MG63 (cell line): ENCODE data around the gene KIF17. TPM values are rescaled to one million over a fixed set of nuclear protein-coding genes. Genes with fewer than 3 reads are reported as not detected.
"Not testable (repeated sequence)": the region's sequence is repeated elsewhere in the genome, so short reads cannot be mapped to it uniquely, and the experiment has no call there.

Experiments used
- DNase-seq: peaks from one replicate; pipeline ENCODE4 v3.0.0-alpha.2; 2020
- H3K27me3 ChIP-seq: fragments of 250-450 bp; sonication (Bioruptor Pico); 2 replicates; pipeline ENCODE4 v1.5.1; 2020; ENCODE audit warnings: mild to moderate bottlenecking, moderate library complexity
- H3K36me3 ChIP-seq: fragments of 250-450 bp; sonication (Bioruptor Pico); 2 replicates; pipeline ENCODE4 v1.5.1; 2020; ENCODE audit warnings: mild to moderate bottlenecking, moderate library complexity
- H3K4me3 ChIP-seq: fragments of 250-450 bp; sonication (Bioruptor Pico); 2 replicates; pipeline ENCODE4 v1.5.1; 2020; ENCODE audit warnings: mild to moderate bottlenecking, moderate library complexity
- H3K9me3 ChIP-seq: fragments of 250-450 bp; sonication (Bioruptor Pico); 2 replicates; pipeline ENCODE4 v1.5.1; 2020; ENCODE audit warnings: mild to moderate bottlenecking, moderate library complexity
- total RNA-seq: library from RNA; depleted of rRNA; stranded (reverse); fragments of >200 nt; shearing (Covaris generic); gene quantifications from 2 replicates; pipeline ENCODE4 v1.2.3, GENCODE V29; 2014; ENCODE audit warnings: low replicate concordance

The KIF17 gene
- total RNA-seq, 1 experiment from 2014 or later: 0.03 TPM

- Histone ChIP-seq H3K4me3 (no peak overlapping the region), H3K36me3 (no peaks in the 10 kb centered on the region), H3K27me3 (no peaks in the 10 kb centered on the region), H3K9me3 (no peaks in the 10 kb centered on the region)
- no peak for DNase-seq
Measured at GRCh38 chr1:20684651-20685050, 33.2 kb downstream of the KIF17 start.

- no peak for DNase-seq
- Histone ChIP-seq H3K27me3 (no peaks in the 10 kb centered on the region), H3K4me3 (no peak overlapping the region), H3K9me3 (no peaks in the 10 kb centered on the region), H3K36me3 (no peaks in the 10 kb centered on the region)
Measured at GRCh38 chr1:20684050-20684620, 33.7 kb downstream of the KIF17 start.

GRCh38 chr1:20683614-20684013 lies 34.2 kb downstream of the KIF17 start:
- H3K4me3 ChIP-seq: no peak overlapping the region
- no peaks in the 10 kb centered on the region for H3K27me3 ChIP-seq
- DNase-seq: no peak
- no peaks in the 10 kb centered on the region for H3K36me3 ChIP-seq
- no peaks in the 10 kb centered on the region for H3K9me3 ChIP-seq

GRCh38 chr1:20682571-20683236 lies 35.1 kb downstream of the KIF17 start:
- Histone ChIP-seq H3K27me3 (no peaks in the 10 kb centered on the region), H3K4me3 (no peak overlapping the region), H3K9me3 (no peaks in the 10 kb centered on the region), H3K36me3 (no peaks in the 10 kb centered on the region)
- DNase-seq: no peak

GRCh38 chr1:20681999-20682398 lies 35.8 kb downstream of the KIF17 start:
- no peaks in the 10 kb centered on the region for H3K9me3 ChIP-seq

GRCh38 chr1:20680269-20680668 lies 37.5 kb downstream of the KIF17 start:
- Histone ChIP-seq H3K4me3 (no peak overlapping the region), H3K27me3 (no peaks in the 10 kb centered on the region), H3K9me3 (no peaks in the 10 kb centered on the region), H3K36me3 (no peaks in the 10 kb centered on the region)
- no peak for DNase-seq

More at GRCh38 chr1:20681999-20682398, 35.8 kb downstream of the KIF17 start:
- no peak for DNase-seq
- Histone ChIP-seq H3K36me3 (no peaks in the 10 kb centered on the region), H3K4me3 (no peak overlapping the region), H3K27me3 (no peaks in the 10 kb centered on the region)

GRCh38 chr1:20678599-20678998 lies 39.2 kb downstream of the KIF17 start:
- H3K9me3 ChIP-seq: no peaks in the 10 kb centered on the region
- H3K27me3 ChIP-seq: no peaks in the 10 kb centered on the region
- H3K36me3 ChIP-seq: no peaks in the 10 kb centered on the region
- no peak overlapping the region for H3K4me3 ChIP-seq
- DNase-seq: no peak

- DNase-seq, H3K9me3 ChIP-seq, H3K36me3 ChIP-seq, H3K27me3 ChIP-seq, H3K4me3 ChIP-seq: not testable (repeated sequence)
Measured at GRCh38 chr1:20673626-20674025, 44.2 kb downstream of the KIF17 start.

- no peaks in the 10 kb centered on the region for H3K36me3 ChIP-seq
- no peak for DNase-seq
- H3K27me3 ChIP-seq: no peaks in the 10 kb centered on the region
- H3K4me3 ChIP-seq: no peak overlapping the region
- no peaks in the 10 kb centered on the region for H3K9me3 ChIP-seq
Measured at GRCh38 chr1:20672265-20672632, 45.6 kb downstream of the KIF17 start.

GRCh38 chr1:20670936-20671335 lies 46.9 kb downstream of the KIF17 start:
- no peaks in the 10 kb centered on the region for H3K9me3 ChIP-seq
- no peak overlapping the region for H3K4me3 ChIP-seq
- H3K27me3 ChIP-seq: no peaks in the 10 kb centered on the region
- no peak for DNase-seq
- H3K36me3 ChIP-seq: no peaks in the 10 kb centered on the region

GRCh38 chr1:20668581-20668980 lies 49.2 kb downstream of the KIF17 start:
- no peaks in the 10 kb centered on the region for H3K36me3 ChIP-seq
- no peak overlapping the region for H3K4me3 ChIP-seq
- no peaks in the 10 kb centered on the region for H3K27me3 ChIP-seq
- no peak for DNase-seq
- H3K9me3 ChIP-seq: no peaks in the 10 kb centered on the region

- peak; percentile 51 for DNase-seq
- no peaks in the 10 kb centered on the region for H3K36me3 ChIP-seq
- no peak overlapping the region for H3K4me3 ChIP-seq
- H3K9me3 ChIP-seq: no peaks in the 10 kb centered on the region
- no peaks in the 10 kb centered on the region for H3K27me3 ChIP-seq
Measured at GRCh38 chr1:20666804-20667203, 51.0 kb downstream of the KIF17 start.

- H3K9me3 ChIP-seq: no peaks in the 10 kb centered on the region
- no peak overlapping the region for H3K4me3 ChIP-seq
- no peaks in the 10 kb centered on the region for H3K36me3 ChIP-seq
- no peaks in the 10 kb centered on the region for H3K27me3 ChIP-seq
- DNase-seq: no peak
Measured at GRCh38 chr1:20666146-20666545, 51.7 kb downstream of the KIF17 start.

GRCh38 chr1:20665726-20666125 lies 52.1 kb downstream of the KIF17 start:
- no peak for DNase-seq

GRCh38 chr1:20663969-20664715 lies 53.7 kb downstream of the KIF17 start:
- no peaks in the 10 kb centered on the region for H3K9me3 ChIP-seq
- DNase-seq: no peak

More at GRCh38 chr1:20665726-20666125, 52.1 kb downstream of the KIF17 start:
- Histone ChIP-seq H3K27me3 (no peaks in the 10 kb centered on the region), H3K9me3 (no peaks in the 10 kb centered on the region), H3K4me3 (no peak overlapping the region), H3K36me3 (no peaks in the 10 kb centered on the region)

GRCh38 chr1:20663365-20663764 lies 54.4 kb downstream of the KIF17 start:
- H3K4me3 ChIP-seq: no peak overlapping the region
- H3K9me3 ChIP-seq: no peaks in the 10 kb centered on the region
- peaks cover 14% of the 10 kb centered on the region for H3K36me3 ChIP-seq
- H3K27me3 ChIP-seq: no peaks in the 10 kb centered on the region
- no peak for DNase-seq

More at GRCh38 chr1:20663969-20664715, 53.7 kb downstream of the KIF17 start:
- Histone ChIP-seq H3K4me3 (no peak overlapping the region), H3K27me3 (no peaks in the 10 kb centered on the region), H3K36me3 (peaks cover 10% of the 10 kb centered on the region)

- no peak for DNase-seq
- Histone ChIP-seq H3K36me3 (peaks cover 27% of the 10 kb centered on the region), H3K27me3 (no peaks in the 10 kb centered on the region), H3K4me3 (peak overlapping the region; percentile 82), H3K9me3 (no peaks in the 10 kb centered on the region)
Measured at GRCh38 chr1:20662110-20662475, 55.7 kb downstream of the KIF17 start.
